KOPT-K1 (cell line): ENCODE data around the gene RAB3GAP2.
A peak's percentile ranks its signal among the peaks of the same experiment; 100 is the strongest.
"Not testable (repeated sequence)": the region's sequence is repeated elsewhere in the genome, so short reads cannot be mapped to it uniquely, and the experiment has no call there.

Experiments used
- H3K27ac ChIP-seq: fragments of 200-600 bp; sonication (generic); 2 replicates; pipeline ENCODE4 v1.5.1; 2016; ENCODE audit warnings: antibody characterized with exemption, mild to moderate bottlenecking, low read depth, low read length; ENCODE audit not compliant: poor library complexity, severe bottlenecking
- H3K36me3 ChIP-seq: fragments of 200-600 bp; sonication (generic); 2 replicates; pipeline ENCODE4 v1.5.1; 2017; ENCODE audit warnings: antibody characterized with exemption, mild to moderate bottlenecking, low read length, moderate library complexity; ENCODE audit not compliant: insufficient read depth
- H3K9me3 ChIP-seq: fragments of 200-600 bp; sonication (generic); 2 replicates; pipeline ENCODE4 v1.5.1; 2017; ENCODE audit warnings: antibody characterized with exemption, low read length, mild to moderate bottlenecking; ENCODE audit not compliant: insufficient read depth, poor library complexity, severe bottlenecking

The RAB3GAP2 gene

GRCh38 chr1:220272047-220272840 lies at the start of gene RAB3GAP2:
TSS of gene RAB3GAP2 (minus strand) at chr1:220272453. CDS start at chr1:220272337, 116 bp downstream.
- Histone ChIP-seq H3K36me3 (peaks cover 25% of the 10 kb centered on the region), H3K9me3 (no peaks in the 10 kb centered on the region), H3K27ac (peak within 1 kb of the TSS; percentile 73)

- Histone ChIP-seq H3K27ac (no peak overlapping the region), H3K9me3 (no peaks in the 10 kb centered on the region), H3K36me3 (no peaks in the 10 kb centered on the region)
Measured at GRCh38 chr1:220321758-220322157, 49.5 kb upstream of the RAB3GAP2 start.

- H3K27ac ChIP-seq = no peak overlapping the region
- no peaks in the 10 kb centered on the region for H3K9me3 ChIP-seq
- no peaks in the 10 kb centered on the region for H3K36me3 ChIP-seq
Measured at GRCh38 chr1:220320709-220321108, 48.5 kb upstream of the RAB3GAP2 start.

- Histone ChIP-seq H3K9me3 (no peaks in the 10 kb centered on the region), H3K36me3 (no peaks in the 10 kb centered on the region), H3K27ac (no peak overlapping the region)
Measured at GRCh38 chr1:220318673-220319072, 46.4 kb upstream of the RAB3GAP2 start.

GRCh38 chr1:220317161-220317560 lies 44.9 kb upstream of the RAB3GAP2 start:
- Histone ChIP-seq H3K9me3 (no peaks in the 10 kb centered on the region), H3K27ac (no peak overlapping the region), H3K36me3 (no peaks in the 10 kb centered on the region)

GRCh38 chr1:220316305-220316704 lies 44.1 kb upstream of the RAB3GAP2 start:
- H3K9me3 ChIP-seq = no peaks in the 10 kb centered on the region
- no peaks in the 10 kb centered on the region for H3K36me3 ChIP-seq
- no peak overlapping the region for H3K27ac ChIP-seq

GRCh38 chr1:220315070-220315839 lies 43.0 kb upstream of the RAB3GAP2 start:
- Histone ChIP-seq H3K27ac (no peak overlapping the region), H3K9me3 (no peaks in the 10 kb centered on the region), H3K36me3 (no peaks in the 10 kb centered on the region)

- H3K9me3 ChIP-seq = no peaks in the 10 kb centered on the region
- no peaks in the 10 kb centered on the region for H3K36me3 ChIP-seq
- no peak overlapping the region for H3K27ac ChIP-seq
Measured at GRCh38 chr1:220313576-220313975, 41.3 kb upstream of the RAB3GAP2 start.

GRCh38 chr1:220310147-220310546 lies 37.9 kb upstream of the RAB3GAP2 start:
- H3K9me3 ChIP-seq, H3K36me3 ChIP-seq, H3K27ac ChIP-seq: not testable (repeated sequence)

GRCh38 chr1:220307607-220308006 lies 35.4 kb upstream of the RAB3GAP2 start:
- no peaks in the 10 kb centered on the region for H3K36me3 ChIP-seq
- H3K27ac ChIP-seq = no peak overlapping the region
- H3K9me3 ChIP-seq = no peaks in the 10 kb centered on the region

- Histone ChIP-seq H3K27ac (no peak overlapping the region), H3K9me3 (no peaks in the 10 kb centered on the region), H3K36me3 (no peaks in the 10 kb centered on the region)
Measured at GRCh38 chr1:220306339-220306738, 34.1 kb upstream of the RAB3GAP2 start.

GRCh38 chr1:220303871-220304270 lies 31.6 kb upstream of the RAB3GAP2 start:
- H3K27ac ChIP-seq = no peak overlapping the region
- H3K9me3 ChIP-seq = no peaks in the 10 kb centered on the region
- H3K36me3 ChIP-seq = no peaks in the 10 kb centered on the region

- Histone ChIP-seq H3K9me3 (no peaks in the 10 kb centered on the region), H3K27ac (no peak overlapping the region), H3K36me3 (no peaks in the 10 kb centered on the region)
Measured at GRCh38 chr1:220301630-220302029, 29.4 kb upstream of the RAB3GAP2 start.

GRCh38 chr1:220300442-220301121 lies 28.3 kb upstream of the RAB3GAP2 start:
- Histone ChIP-seq H3K9me3 (no peaks in the 10 kb centered on the region), H3K36me3 (no peaks in the 10 kb centered on the region), H3K27ac (no peak overlapping the region)

GRCh38 chr1:220299337-220299736 lies 27.1 kb upstream of the RAB3GAP2 start:
- H3K27ac ChIP-seq = no peak overlapping the region
- H3K9me3 ChIP-seq = no peaks in the 10 kb centered on the region
- H3K36me3 ChIP-seq = no peaks in the 10 kb centered on the region
